Inferior parietal cortex (tissue), 1 donor: ENCODE results near the gene EGFR.

ENCODE experiments used
- DNase-seq: peaks from one replicate; pipeline ENCODE4 v3.0.0-alpha.2; 2016; ENCODE audit errors: extremely low spot score

The EGFR gene

DNA sequence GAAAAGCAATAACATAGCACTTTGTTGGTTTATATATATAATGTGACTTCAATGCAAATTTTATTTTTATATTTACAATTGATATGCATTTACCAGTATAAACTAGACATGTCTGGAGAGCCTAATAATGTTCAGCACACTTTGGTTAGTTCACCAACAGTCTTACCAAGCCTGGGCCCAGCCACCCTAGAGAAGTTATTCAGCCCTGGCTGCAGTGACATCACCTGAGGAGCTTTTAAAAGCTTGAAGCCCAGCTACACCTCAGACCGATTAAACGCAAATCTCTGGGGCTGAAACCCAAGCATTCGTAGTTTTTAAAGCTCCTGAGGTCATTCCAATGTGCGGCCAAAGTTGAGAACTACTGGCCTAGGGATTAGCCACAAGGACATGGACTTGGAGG, 191.4 kb downstream of the EGFR start:
- DNase-seq = no peak

DNA sequence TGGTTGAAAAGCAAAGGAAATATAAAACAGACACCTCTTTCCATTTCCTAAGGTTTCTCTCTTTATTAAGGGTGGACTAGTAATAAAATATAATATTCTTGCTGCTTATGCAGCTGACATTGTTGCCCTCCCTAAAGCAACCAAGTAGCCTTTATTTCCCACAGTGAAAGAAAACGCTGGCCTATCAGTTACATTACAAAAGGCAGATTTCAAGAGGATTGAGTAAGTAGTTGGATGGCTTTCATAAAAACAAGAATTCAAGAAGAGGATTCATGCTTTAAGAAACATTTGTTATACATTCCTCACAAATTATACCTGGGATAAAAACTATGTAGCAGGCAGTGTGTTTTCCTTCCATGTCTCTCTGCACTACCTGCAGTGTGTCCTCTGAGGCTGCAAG, 191.9 kb downstream of the EGFR start:
- no peak for DNase-seq

DNA sequence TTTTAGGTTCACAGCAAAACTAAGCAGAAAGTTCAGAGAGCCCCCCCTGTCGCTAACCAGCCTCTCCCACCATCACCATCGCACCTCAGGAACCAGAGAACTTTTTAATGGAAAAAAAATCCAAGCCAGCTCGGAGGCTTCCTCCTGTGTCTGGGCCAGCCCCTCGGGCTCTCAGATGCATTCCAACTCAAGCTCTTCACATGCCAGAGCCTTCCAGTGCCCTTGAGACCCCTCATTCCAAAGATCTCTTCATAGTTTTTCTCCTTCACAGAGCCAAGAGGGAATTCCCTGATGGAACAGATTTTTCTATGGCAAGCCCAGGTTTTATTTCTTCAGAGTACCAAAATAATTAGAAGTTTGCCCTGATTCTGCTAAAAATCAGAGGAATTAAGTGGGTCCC, 192.9 kb downstream of the EGFR start:
- DNase-seq = no peak

- DNase-seq = no peak
Observed at GRCh38 chr7:55212176-55212575, 193.4 kb downstream of the EGFR start.

DNA sequence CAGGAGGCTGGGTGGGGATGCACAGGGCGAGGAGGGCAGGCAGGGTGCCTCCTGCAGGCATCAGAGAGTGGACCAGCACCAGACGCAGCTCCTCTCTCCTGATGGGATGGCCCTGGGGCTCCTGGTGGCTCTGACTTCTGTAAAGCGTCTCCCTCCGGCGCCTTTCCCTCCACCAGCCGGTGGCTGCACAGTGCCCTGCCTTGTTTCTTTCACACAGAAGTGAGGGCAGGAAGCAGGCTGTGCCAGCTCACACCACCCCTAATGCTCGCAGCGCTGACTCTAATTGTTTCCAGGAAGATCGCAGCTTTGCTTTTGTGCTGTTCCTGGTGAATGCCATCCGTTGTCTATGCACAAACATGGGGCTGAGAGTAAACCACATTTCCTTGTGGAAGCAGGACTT, 194.0 kb downstream of the EGFR start:
- DNase-seq = no peak

GRCh38 chr7:55214707-55215106, 195.9 kb downstream of the EGFR start:
- no peak for DNase-seq

DNA sequence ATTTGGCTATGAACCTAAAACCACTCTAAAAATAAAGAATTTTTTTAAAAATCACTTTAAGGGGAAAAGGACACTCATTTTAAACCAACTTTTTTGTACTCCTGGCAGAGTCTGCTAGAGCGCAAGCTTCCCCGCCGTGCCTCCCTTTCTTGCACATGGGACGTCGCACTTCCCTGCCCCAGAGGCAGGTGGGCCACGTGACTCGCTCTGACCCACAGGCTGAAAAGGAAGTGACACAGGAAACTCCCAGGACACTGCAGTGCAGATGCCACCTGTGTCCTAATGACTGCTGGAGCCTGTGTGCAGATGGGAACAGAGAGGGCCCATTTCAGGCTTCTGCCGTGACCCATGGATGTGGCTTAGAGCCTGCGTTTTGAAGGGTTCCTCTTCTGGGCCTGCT, 204.2 kb downstream of the EGFR start:
- DNase-seq = no peak

- no peak for DNase-seq
Observed at GRCh38 chr7:55224111-55224510, 205.3 kb downstream of the EGFR start.

DNA sequence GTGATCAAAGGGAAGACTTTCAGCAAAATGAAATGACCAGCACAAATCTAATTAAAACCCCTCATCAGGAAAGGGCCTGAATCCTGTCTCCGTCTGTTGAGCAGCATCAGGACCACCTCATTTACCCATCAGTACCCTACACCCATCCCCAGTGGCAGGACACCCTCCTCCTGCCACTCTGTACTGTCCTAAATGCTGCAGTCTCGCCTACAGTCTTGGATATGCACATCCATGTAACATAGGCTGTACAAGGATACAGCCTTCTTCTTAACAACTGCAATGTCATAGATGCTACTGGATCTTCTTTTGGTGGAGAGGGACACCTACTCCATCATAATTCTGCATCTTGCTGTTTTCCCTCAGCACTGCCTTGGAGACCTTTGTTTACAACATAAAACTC, 206.0 kb downstream of the EGFR start:
- DNase-seq = no peak

DNA sequence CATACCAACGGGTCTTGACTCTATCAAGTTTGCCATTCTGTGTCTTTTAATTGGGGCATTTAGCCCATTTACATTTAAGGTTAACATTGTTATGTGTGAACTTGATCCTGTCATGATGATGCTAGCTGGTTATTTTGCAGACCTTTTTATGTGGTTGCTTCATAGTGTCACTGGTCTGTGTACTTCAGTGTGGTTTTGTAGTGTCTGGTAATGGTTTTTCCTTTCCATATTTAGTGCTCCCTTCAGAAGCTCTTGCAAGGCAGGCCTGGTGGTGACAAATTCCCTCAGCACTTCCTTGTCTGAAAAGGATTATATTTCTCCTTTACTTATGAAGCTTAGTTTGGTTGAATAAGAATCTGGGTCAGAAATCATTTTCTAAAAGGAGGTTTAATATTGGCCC, 211.2 kb downstream of the EGFR start:
- no peak for DNase-seq

- no peak for DNase-seq
Observed at GRCh38 chr7:55231736-55232280, 213.0 kb downstream of the EGFR start.

DNA sequence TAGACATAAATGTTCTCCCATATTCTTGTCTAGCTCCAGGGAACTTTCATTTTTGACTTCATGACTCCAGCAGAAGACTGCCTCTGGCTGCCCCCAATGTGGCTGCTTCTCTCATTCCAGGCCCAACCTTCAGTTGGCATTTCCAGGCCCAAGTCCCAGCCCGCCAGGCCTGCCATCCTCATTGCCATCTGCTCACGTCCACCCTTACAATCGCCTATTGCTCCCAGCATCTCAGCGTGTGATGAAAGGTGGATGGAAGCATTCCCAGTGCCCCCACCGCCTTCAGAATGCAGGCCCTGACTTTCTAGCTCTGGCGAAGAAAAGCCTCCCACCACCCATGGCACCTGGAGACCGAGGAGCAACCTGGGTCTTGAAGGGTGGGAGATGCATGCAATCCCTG, 214.2 kb downstream of the EGFR start:
- DNase-seq = no peak

- DNase-seq = no peak
Observed at GRCh38 chr7:55234408-55234807, 215.6 kb downstream of the EGFR start.

GRCh38 chr7:55235115-55235514, 216.3 kb downstream of the EGFR start:
- no peak for DNase-seq

DNA sequence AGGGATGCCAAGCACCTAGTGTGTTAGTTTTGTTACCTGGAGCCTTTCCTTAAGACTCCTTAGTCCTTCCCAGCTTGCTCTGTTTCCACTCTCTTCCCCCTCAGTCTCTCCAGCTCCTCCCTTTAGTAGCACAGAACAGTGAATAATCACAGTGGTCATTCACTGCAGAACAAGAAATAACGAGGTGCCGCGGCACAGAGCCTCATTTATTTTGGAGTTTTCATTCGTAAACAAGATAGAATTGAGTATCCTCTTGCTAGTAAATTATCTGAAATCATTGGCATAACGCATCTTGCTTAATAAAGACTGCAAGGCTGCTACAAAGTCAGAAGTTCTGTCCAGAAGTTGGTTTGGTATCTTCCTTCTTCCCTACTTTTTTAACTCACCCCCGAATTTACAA, 217.0 kb downstream of the EGFR start:
- DNase-seq = no peak

DNA sequence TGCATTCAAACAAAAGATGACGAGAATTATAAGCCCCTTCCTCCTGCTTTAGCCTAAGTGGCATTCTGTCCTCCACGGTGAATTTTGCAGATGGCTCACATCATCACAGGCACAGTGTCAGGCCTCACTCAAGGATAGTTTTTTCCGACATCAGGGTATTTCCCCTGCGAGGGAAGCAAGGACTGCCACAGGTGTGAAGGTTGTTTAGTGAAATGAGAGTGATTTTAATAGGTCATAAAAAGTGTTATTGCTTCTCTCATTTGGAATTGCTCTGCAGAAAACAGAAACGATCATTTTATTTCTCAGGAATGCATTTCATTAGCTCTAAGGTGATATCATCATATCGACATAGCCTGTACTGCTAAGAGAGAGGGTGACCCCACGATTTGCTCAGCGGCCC, 217.7 kb downstream of the EGFR start:
- no peak for DNase-seq

GRCh38 chr7:55237156-55237893, 218.5 kb downstream of the EGFR start:
- no peak for DNase-seq

DNA sequence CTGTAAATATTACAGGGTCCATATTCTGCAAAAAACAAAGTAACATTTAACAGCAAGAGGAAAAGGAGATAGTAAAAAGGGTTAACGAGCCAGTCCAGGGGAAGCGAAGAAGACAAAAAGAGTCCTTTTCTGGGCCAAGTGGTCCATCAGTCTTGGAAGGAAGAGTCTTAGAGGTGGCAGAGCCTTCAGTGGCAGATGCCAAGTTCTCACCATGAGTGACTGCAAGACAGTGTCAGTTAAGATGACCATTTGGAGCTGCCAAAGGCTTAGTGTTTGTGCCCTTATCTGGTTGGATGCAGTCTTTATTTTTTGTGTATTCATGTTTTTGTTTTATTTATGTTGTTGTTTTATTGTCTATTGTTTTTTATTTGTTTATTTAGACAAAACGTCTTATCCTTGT, 220.6 kb downstream of the EGFR start:
- no peak for DNase-seq

- no peak for DNase-seq
Observed at GRCh38 chr7:55240418-55241142, 221.8 kb downstream of the EGFR start.

DNA sequence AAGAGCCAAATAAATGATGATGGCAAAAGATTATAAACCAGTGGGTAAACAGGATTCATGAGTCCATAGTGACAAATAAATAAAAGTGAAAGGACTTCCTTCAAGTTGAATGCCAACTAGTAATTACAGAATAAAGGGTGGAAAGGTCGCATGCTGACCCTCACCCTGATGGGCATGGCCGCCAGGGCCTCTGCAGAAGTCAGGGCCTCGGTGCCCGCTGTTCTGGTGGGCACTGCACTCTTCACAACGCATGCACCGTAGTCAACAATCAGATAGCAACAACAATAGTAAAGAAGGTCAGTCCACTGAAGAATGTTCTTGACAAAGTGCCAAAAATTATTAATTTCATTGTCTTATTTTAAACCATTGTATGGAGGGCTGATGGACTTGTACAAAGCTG, 223.1 kb downstream of the EGFR start:
- DNase-seq = no peak

GRCh38 chr7:55242613-55243012, 223.8 kb downstream of the EGFR start:
- DNase-seq = no peak

DNA sequence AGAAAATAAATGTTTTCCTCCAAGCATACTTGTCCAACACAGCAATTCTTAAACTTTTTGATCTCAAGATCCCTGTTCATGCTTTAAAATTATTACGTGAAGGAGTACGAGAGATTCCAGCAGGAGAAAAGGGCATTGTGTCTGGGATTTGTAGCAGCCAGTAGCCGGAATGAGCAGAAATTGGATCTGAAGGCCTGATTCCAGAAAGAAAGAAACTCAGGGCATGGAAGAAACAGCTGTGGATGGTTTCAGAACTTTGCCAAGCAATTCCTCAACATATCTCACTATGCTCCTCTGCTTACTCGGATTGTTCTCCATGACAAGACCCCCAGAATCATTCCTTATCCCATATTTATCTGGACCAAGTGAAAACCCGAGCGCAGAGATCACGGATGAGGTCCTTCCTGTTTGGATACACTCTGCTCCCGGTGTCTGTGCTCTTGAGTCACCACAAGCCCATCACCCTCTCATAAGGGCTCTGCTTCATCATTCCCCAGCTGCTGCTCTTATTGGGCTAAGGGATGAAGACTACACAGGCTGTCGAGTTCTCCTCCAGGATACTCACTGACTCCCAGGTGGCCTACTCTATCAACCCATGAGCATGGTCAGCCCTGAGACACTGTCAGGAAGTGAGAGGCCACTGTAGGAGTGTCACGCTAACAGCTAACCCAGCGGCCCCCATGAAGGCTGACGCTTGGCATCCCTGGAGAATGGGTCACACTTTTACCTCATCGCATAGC, 225.4 kb downstream of the EGFR start:
- no peak for DNase-seq
